Upper lobe of left lung (tissue), 4 donors: ENCODE measurements around the gene PDPK1.

Experiments used
- EP300 ChIP-seq, 4 donors: sonication (generic); formaldehyde crosslinking; IDR thresholded peaks; one replicate each; pipeline ENCODE4 v1.5.1; 2017; ENCODE audit warnings: antibody characterized with exemption in 4 of 4, control low read depth in 2 of 4
- POLR2A ChIP-seq, 4 donors: fragments of 450-650 bp; IDR thresholded peaks; one replicate each; pipeline ENCODE4 v1.5.1; 2016 to 2017; ENCODE audit warnings: antibody characterized with exemption in 4 of 4, mild to moderate bottlenecking in 2 of 4
- POLR2AphosphoS5 ChIP-seq, 2 donors: sonication (generic); formaldehyde crosslinking; IDR thresholded peaks; one replicate each; pipeline ENCODE4 v1.5.1; 2017; ENCODE audit warnings: antibody characterized with exemption in 2 of 2
- TF ChIP-seq, protein P1 (sequence below), 6 experiments: fragments of 450-650 bp in 4 of 6; fragments of 200-600 bp in 2 of 6; sonication (generic) in 2 of 6; IDR thresholded peaks; one replicate each; pipeline ENCODE4 v1.5.1; 2016 to 2019; ENCODE audit warnings: antibody characterized with exemption in 6 of 6

DNA sequence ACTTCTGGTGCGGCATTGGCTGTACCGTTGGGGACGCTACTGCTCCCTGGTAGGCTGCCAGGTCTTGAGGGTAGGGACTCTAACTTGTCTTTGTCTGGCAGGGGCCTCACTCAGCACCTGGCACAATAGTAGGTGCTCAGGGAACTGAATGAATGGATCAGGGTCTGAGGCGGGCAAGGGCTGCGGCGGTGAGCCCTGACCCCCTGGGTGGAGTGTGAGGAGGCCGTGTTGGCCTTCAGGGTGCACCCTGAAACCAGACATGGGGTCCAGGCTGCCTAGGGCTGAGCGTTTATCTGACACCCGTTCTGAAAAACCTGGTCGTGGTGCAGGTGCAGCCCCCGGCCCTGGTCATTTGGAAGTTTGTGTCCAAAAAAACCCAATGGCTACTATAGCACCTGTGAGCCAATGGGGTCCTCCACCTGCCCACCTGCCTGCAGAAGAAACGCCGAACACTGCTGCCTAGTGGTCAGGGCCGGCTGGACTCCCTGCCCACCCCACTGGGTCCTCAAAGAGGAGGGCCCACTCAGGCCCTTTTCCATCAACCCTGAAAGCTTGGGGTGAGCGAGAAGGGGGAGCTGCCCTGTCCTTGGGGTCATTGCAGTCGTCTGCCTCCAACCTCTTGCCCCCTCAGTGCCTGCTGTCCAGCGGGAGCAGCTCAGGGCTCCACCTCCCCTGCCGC is 29.0 kb upstream of the PDPK1 start:
- TF ChIP-seq, protein P1, sequence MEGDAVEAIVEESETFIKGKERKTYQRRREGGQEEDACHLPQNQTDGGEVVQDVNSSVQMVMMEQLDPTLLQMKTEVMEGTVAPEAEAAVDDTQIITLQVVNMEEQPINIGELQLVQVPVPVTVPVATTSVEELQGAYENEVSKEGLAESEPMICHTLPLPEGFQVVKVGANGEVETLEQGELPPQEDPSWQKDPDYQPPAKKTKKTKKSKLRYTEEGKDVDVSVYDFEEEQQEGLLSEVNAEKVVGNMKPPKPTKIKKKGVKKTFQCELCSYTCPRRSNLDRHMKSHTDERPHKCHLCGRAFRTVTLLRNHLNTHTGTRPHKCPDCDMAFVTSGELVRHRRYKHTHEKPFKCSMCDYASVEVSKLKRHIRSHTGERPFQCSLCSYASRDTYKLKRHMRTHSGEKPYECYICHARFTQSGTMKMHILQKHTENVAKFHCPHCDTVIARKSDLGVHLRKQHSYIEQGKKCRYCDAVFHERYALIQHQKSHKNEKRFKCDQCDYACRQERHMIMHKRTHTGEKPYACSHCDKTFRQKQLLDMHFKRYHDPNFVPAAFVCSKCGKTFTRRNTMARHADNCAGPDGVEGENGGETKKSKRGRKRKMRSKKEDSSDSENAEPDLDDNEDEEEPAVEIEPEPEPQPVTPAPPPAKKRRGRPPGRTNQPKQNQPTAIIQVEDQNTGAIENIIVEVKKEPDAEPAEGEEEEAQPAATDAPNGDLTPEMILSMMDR (IDR thresholded peaks at IDR 0.05), result no peak
- no peak for TF ChIP-seq POLR2A (IDR thresholded peaks at IDR 0.05)
- TF ChIP-seq EP300 (IDR thresholded peaks at IDR 0.05), result no peak
- TF ChIP-seq POLR2AphosphoS5 (IDR thresholded peaks at IDR 0.05), result no peak
